T-cell (primary cell): ENCODE measurements around the gene IFT172. TPM values are rescaled to one million over a fixed set of nuclear protein-coding genes. Genes with fewer than 3 reads are reported as not detected.
"Not testable (repeated sequence)": the region's sequence is repeated elsewhere in the genome, so short reads cannot be mapped to it uniquely, and the experiment has no call there.

Experiments used
- ATAC-seq, 4 experiments: fragments of 200-7000 bp in 3 of 4; fragments of 150-1000 bp in 1 of 4; cut with Tn5 transposase; replicated peaks in 1 of 4; 1 replicate in 3 of 4; 2 replicates in 1 of 4; pipeline ENCODE4 v1.10.0; 2021; ENCODE audit warnings: moderate library complexity in 3 of 4, mild to moderate bottlenecking in 2 of 4, moderate number of reproducible peaks in 1 of 4
- CTCF ChIA-PET, 2 donors: fragments of 300-600 bp; sonication (Branson Sonifier 250); formaldehyde crosslinking; loops; one replicate each; lab custom pipeline; 2022; ENCODE audit warnings: antibody characterized with exemption in 2 of 2; lab: Charles Lee
- POLR2A ChIA-PET, 2 donors: fragments of 300-600 bp; sonication (Branson Sonifier 250); formaldehyde crosslinking; loops; one replicate each; lab custom pipeline; 2022; ENCODE audit warnings: antibody characterized with exemption in 2 of 2; lab: Charles Lee
- DNase-seq, 35 experiments: peaks; one replicate each; pipeline versions ENCODE4 v3.0.0 to v3.0.0-alpha.2; 2013 to 2023
- H3K27ac ChIP-seq: one replicate; pipeline ENCODE4 v1.5.1; 2013; ENCODE audit warnings: low read length
- H3K27me3 ChIP-seq, 2 experiments: replicated peaks in 1 of 2; 1 replicate in 1 of 2; 2 replicates in 1 of 2; pipeline versions ENCODE4 v1.6.1 to v1.7.0; 2013; ENCODE audit warnings: low read length in 1 of 2, mixed read lengths in 1 of 2; ENCODE audit not compliant: control insufficient read depth in 2 of 2, insufficient read depth in 2 of 2; ENCODE audit errors: extremely low read depth in 1 of 2
- H3K36me3 ChIP-seq, 2 donors: 1 replicate in 1 of 2; 2 replicates in 1 of 2; pipeline versions ENCODE4 v1.6.1 to v1.7.0; 2013; ENCODE audit warnings: low read length in 1 of 2; ENCODE audit not compliant: control insufficient read depth in 2 of 2, insufficient read depth in 1 of 2; ENCODE audit errors: extremely low read depth in 1 of 2
- H3K4me1 ChIP-seq, 2 experiments: 1 replicate in 1 of 2; 2 replicates in 1 of 2; pipeline versions ENCODE4 v1.6.1 to v1.7.0; 2013; ENCODE audit warnings: low read length in 2 of 2, mixed read lengths in 1 of 2; ENCODE audit not compliant: insufficient read depth in 2 of 2, control insufficient read depth in 1 of 2; ENCODE audit errors: extremely low read depth in 1 of 2
- H3K4me3 ChIP-seq, 2 donors: 1 replicate in 1 of 2; 2 replicates in 1 of 2; pipeline versions ENCODE4 v1.5.1 to v1.7.0; 2013; ENCODE audit warnings: mild to moderate bottlenecking in 2 of 2, low read length in 1 of 2, moderate library complexity in 1 of 2; ENCODE audit not compliant: control insufficient read depth in 1 of 2; ENCODE audit errors: extremely low read depth in 1 of 2
- H3K9me3 ChIP-seq: 2 replicates; pipeline ENCODE4 v1.7.0; 2013
- H3K27ac Mint-ChIP-seq, 2 donors: one replicate each; pipeline ENCODE4 v1.8.0; 2020 to 2021; ENCODE audit warnings: mild to moderate bottlenecking in 2 of 2, mixed read lengths in 2 of 2
- H3K27me3 Mint-ChIP-seq, 2 donors: one replicate each; pipeline ENCODE4 v1.8.0; 2021 to 2022; ENCODE audit warnings: mixed read lengths in 2 of 2
- H3K36me3 Mint-ChIP-seq: one replicate; pipeline ENCODE4 v1.8.0; 2021; ENCODE audit warnings: mixed read lengths
- H3K4me1 Mint-ChIP-seq, 3 donors: one replicate each; pipeline ENCODE4 v1.8.0; 2020 to 2022; ENCODE audit warnings: mixed read lengths in 3 of 3, mild to moderate bottlenecking in 1 of 3
- H3K4me3 Mint-ChIP-seq, 3 donors: one replicate each; pipeline ENCODE4 v1.8.0; 2020 to 2022; ENCODE audit warnings: mild to moderate bottlenecking in 3 of 3, mixed read lengths in 3 of 3, moderate library complexity in 3 of 3
- H3K9me3 Mint-ChIP-seq, 3 donors: one replicate each; pipeline ENCODE4 v1.8.0; 2020 to 2022; ENCODE audit warnings: mixed read lengths in 3 of 3
- WGBS: methylation state at CpG from one replicate; pipeline ENCODE4 v1.1.5; 2013; ENCODE audit warnings: missing lambda C conversion rate; ENCODE audit not compliant: insufficient coverage; 5-methylcytosine and 5-hydroxymethylcytosine counted together
- total RNA-seq, 35 experiments: library from RNA in 6 of 35; stranded (reverse) in 6 of 35; fragments of 120-200 nt in 1 of 35; gene quantifications; one replicate each; pipeline versions ENCODE4 v1.2.1 to v1.2.4 and lab custom pipeline; 2013 to 2026

IFT172 gene
- total RNA-seq, 5 donors from 2014 or later (not counting 1 experiment from before 2014, with no cell fraction given): 14.6 to 25.3 (median 17.3) TPM

DNA sequence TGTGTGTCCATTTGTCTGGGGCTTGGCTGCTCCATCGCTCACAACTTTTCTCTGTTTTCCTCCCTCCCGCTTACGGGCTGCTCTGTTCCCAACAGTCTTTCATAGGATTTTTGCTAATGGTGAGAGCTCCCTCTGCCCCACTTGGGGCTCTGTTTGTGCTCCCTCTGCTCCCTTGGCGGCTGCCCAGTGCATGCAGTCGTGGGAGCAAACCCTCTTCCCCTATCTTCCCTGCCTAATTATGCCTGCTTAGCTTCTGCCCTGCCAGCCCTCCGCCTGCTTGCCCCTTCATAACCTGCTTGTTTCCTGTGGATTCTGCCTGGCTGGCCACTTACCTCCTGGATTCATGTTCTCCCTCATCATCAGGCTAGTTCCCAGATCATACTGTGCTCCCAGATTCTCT lies 53.9 kb downstream of the IFT172 start:
- Mint-ChIP-seq H3K4me3 (no peak overlapping the region), H3K36me3 (peaks cover 67% of the 10 kb centered on the region), H3K9me3 (no peaks in the 10 kb centered on the region), H3K27ac (peak overlapping the region in 1 of 2 donors; percentile 37), H3K27me3 (no peaks in the 10 kb centered on the region), H3K4me1 (peaks cover 31 to 35% (median 31%) of the 10 kb centered on the region in 3 donors)
- Histone ChIP-seq H3K27ac (no peak overlapping the region), H3K4me3 (no peak overlapping the region), H3K9me3 (no peaks in the 10 kb centered on the region), H3K36me3 (peaks cover 11 to 74% of the 10 kb centered on the region in 2 donors), H3K27me3 (no peaks in the 10 kb centered on the region), H3K4me1 (peaks cover 5 to 18% of the 10 kb centered on the region in 2 experiments)
- ATAC-seq (no peak), DNase-seq (no peak)
- WGBS: 96% methylated on average over 5 of the region's 6 CpGs
- POLR2A ChIA-PET: no interaction called here
- CTCF ChIA-PET: no interaction called here

DNA sequence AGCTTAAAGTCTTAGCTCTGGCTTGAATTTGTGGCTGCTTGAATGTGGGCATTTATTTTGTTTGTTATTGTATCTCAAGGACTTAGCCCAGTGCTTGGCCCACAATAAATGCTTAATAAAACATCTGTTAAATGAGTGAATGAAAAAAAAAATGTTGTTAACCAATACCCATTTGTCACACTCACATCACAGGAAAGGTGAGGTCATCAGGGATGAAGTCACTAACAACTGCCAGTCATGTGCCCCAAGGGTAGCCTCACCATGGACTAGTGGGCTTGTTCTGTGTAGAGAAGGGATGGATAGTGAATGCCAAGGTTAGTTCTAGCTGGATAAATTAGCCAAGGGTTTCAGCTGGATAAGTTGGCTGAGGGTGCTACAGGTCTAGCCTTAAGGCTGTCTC lies 58.1 kb downstream of the IFT172 start:
- no peak overlapping the region for H3K4me3 ChIP-seq
- peak in 2 of 35 experiments; percentile 10 to 53 for DNase-seq
- POLR2A ChIA-PET: interaction anchor here in 1 of 2 donors (1.5 kb wide), 1 partner anchor 10 kb away, joined by 3 read pairs; no protein-coding TSS in a partner anchor
- peaks cover 14 to 38% of the 10 kb centered on the region in 2 experiments for H3K4me1 ChIP-seq
- H3K27me3 ChIP-seq: no peaks in the 10 kb centered on the region
- peaks cover 51 to 57% (median 52%) of the 10 kb centered on the region in 3 donors for H3K4me1 Mint-ChIP-seq
- H3K36me3 ChIP-seq: peaks cover 9 to 35% of the 10 kb centered on the region in 2 donors
- CTCF ChIA-PET: interaction anchor here in 1 of 2 donors (0.7 kb wide), 1 partner anchor 55 kb away, joined by 3 read pairs; no protein-coding TSS in a partner anchor
- peaks cover 38% of the 10 kb centered on the region for H3K36me3 Mint-ChIP-seq
- H3K9me3 Mint-ChIP-seq: no peaks in the 10 kb centered on the region
- H3K9me3 ChIP-seq: no peaks in the 10 kb centered on the region
- peak overlapping the region; percentile 44 to 57 for H3K27ac Mint-ChIP-seq
- ATAC-seq: no peak
- H3K27ac ChIP-seq: no peak overlapping the region
- H3K4me3 Mint-ChIP-seq: peak overlapping the region; percentile 51 to 65 (median 55)
- no peaks in the 10 kb centered on the region for H3K27me3 Mint-ChIP-seq

DNA sequence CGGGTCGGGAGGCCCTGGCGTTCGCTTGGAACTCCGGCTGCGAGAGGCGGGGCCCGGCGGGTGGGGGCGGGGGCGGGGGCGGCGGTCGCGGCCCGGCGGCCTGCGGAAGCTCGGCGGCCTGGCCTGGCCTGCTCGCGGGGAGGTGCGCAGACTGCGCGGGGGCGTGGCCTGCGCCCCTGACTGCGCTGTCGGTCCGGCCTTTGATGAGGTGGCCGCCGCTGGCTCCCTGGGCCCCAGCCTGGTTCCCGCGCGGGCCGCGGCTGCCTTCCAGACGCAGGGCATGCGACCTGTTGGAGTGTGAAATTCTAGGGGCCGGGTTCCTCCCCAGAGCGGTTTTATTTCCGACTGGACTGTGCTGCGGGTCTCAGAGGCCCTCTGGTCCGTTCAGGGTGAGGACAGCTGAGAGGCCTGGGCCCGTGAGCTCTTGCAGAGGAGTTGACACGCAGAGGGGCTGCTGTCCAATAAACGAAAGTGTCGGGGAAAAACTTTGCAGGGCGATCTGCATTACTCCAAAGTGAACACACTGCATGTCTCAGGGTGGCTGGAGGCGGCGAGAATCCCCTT lies 60.5 kb downstream of the IFT172 start:
- H3K27ac Mint-ChIP-seq: peak overlapping the region; percentile 95 to 96
- no peaks in the 10 kb centered on the region for H3K27me3 Mint-ChIP-seq
- no peaks in the 10 kb centered on the region for H3K9me3 Mint-ChIP-seq
- WGBS: under 1% methylated on average over 46 of the region's 51 CpGs
- H3K4me3 ChIP-seq: peak overlapping the region; percentile 75 to 94
- ATAC-seq: peak; percentile 62 to 77 (median 76)
- H3K36me3 Mint-ChIP-seq: peaks cover 15% of the 10 kb centered on the region
- H3K4me3 Mint-ChIP-seq: peak overlapping the region; percentile 97 to 98 (median 98)
- no peaks in the 10 kb centered on the region for H3K9me3 ChIP-seq
- peaks cover 47 to 51% (median 48%) of the 10 kb centered on the region in 3 donors for H3K4me1 Mint-ChIP-seq
- H3K27ac ChIP-seq: peak overlapping the region; percentile 88
- peaks cover 3 to 12% of the 10 kb centered on the region in 2 donors for H3K36me3 ChIP-seq
- peaks cover 14 to 38% of the 10 kb centered on the region in 2 experiments for H3K4me1 ChIP-seq
- DNase-seq: peak in 34 of 35 experiments; percentile 11 to 81 (median 45)
- ChIA-PET CTCF (interaction anchor here (0.6 to 2.4 kb wide), 4 partner anchors 17 to 255 kb away, joined by 3 to 10 read pairs (median 3); partner anchors contain the start of gene PPM1G (in 1 of the 2)), POLR2A (interaction anchor here in 1 of 2 donors (1.2 kb wide), 1 partner anchor 19 kb away, joined by 3 read pairs; the partner anchor contains the start of gene PPM1G)
- no peaks in the 10 kb centered on the region for H3K27me3 ChIP-seq

DNA sequence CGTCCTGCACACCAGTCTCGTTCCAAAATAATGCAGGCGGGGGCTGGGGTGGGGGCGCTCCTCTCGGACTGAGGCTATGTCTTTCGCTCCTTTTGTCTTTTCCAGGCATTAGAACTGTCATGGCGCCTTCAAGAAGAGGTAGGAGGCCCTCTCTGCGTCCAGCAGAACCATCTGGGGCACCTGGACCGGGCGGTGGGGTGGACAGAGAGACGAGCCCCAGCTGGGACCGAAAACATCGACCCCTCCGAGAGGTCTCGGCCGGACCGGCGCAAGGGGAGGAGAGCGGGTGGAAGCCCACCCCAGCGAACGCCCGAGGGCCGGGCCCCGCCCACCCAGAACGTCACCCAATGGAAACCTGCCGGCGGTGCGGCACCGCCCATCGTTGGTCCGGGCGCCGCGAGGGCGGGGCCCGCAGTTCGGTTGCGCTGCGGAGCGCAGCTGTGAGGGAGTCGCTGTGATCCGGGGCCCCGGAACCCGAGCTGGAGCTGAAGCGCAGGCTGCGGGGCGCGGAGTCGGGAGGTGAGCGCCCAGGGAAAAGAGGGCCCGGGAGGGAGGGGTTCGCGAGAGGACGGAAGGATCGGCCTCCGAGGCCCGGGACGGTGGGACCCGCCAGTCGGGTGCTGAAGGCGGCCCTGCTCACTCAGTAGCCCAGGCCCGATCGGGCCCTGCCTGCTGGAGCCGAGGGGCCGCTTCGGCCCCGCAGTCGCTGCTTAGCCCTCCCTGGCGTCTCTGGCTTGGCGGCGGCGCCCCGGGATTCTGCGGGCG lies 61.1 kb downstream of the IFT172 start, which contains the start of gene NRBP1:
Gene NRBP1, plus strand, starts transcription at position 419 of the 765 bp plus-strand sequence. CDS start 4,643 bp downstream, outside the sequence.
- ATAC-seq (peak; percentile 92 to 97 (median 94)), DNase-seq (peak; percentile 76 to 95 (median 87))
- Histone ChIP-seq H3K9me3 (no peaks in the 10 kb centered on the region), H3K27ac (peak within 1 kb of the TSS; percentile 88), H3K4me3 (peak within 1 kb of the TSS; percentile 75 to 94), H3K36me3 (peaks cover 3 to 5% of the 10 kb centered on the region in 2 donors), H3K27me3 (no peaks in the 10 kb centered on the region), H3K4me1 (peaks cover 14 to 38% of the 10 kb centered on the region in 2 experiments)
- H3K9me3 Mint-ChIP-seq: no peaks in the 10 kb centered on the region
- ChIA-PET POLR2A (interaction anchor here (0.7 to 0.8 kb wide), 3 partner anchors 10 to 61 kb away, joined by 3 to 4 read pairs (median 4); partner anchors contain the start of gene IFT172 (in 1 of the 2)), CTCF (interaction anchor here in 1 of 2 donors (1.1 to 2.4 kb wide), 2 partner anchors 19 to 255 kb away, joined by 3 to 10 read pairs; partner anchors contain the start of gene PPM1G)
- peaks cover 40 to 44% (median 44%) of the 10 kb centered on the region in 3 donors for H3K4me1 Mint-ChIP-seq
- peak within 1 kb of the TSS; percentile 97 to 98 (median 98) for H3K4me3 Mint-ChIP-seq
- peaks cover 8% of the 10 kb centered on the region for H3K36me3 Mint-ChIP-seq
- H3K27me3 Mint-ChIP-seq: no peaks in the 10 kb centered on the region
- WGBS: under 1% methylated on average over 67 of the region's 75 CpGs
- peak within 1 kb of the TSS; percentile 98 for H3K27ac Mint-ChIP-seq

DNA sequence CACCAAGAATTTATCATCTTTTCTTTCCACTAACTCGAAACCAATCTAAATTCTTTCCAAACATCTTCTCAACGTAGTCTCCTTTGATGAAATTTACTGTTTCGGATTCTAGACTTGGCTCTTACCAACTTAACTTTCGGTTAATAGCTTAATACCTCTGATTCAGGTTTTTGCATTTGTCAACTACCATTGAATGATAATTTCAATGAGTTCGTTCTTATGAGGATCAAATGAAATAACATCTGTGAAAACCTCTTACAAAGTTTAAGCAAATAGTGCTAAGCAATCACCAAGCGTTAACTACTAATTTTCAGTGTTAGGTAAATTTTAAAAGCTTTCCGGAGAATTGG lies 61.7 kb downstream of the IFT172 start:
- peak overlapping the region; percentile 98 for H3K27ac Mint-ChIP-seq
- H3K4me1 Mint-ChIP-seq: peaks cover 36 to 39% (median 38%) of the 10 kb centered on the region in 3 donors
- WGBS: 100% methylated on average over 1 of the region's 7 CpGs
- DNase-seq (no peak), ATAC-seq (no peak)
- Histone ChIP-seq H3K27ac (peak overlapping the region; percentile 83), H3K36me3 (no peaks in the 10 kb centered on the region), H3K27me3 (no peaks in the 10 kb centered on the region), H3K4me1 (peaks cover 14 to 35% of the 10 kb centered on the region in 2 experiments), H3K4me3 (peak overlapping the region; percentile 73 to 94), H3K9me3 (no peaks in the 10 kb centered on the region)
- CTCF ChIA-PET: no interaction called here
- POLR2A ChIA-PET: interaction anchor here (0.6 to 0.8 kb wide), 4 partner anchors 10 to 62 kb away, joined by 3 to 4 read pairs (median 4); partner anchors contain the start of gene IFT172 (in 1 of the 2)
- no peaks in the 10 kb centered on the region for H3K9me3 Mint-ChIP-seq
- no peaks in the 10 kb centered on the region for H3K27me3 Mint-ChIP-seq
- peaks cover 4% of the 10 kb centered on the region for H3K36me3 Mint-ChIP-seq
- H3K4me3 Mint-ChIP-seq: peak overlapping the region; percentile 97 to 98 (median 98)

DNA sequence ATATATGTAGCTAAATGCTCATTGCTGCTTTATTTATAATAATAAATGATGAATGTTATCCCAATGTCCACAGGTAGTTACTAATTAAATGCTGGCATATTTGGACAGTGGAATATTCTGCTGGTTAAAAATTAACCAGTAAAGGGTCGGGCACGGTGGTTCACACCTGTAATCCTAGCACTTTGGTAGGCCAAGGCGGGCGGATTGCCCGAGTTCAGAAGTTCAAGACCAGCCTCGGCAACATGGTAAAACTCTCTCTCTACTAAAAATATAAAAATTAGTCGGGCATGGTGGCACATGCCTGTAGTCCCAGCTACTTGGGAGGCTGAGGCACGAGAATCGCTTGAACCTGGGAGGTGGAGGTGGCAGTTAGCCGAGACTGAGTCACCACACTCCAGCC lies 64.5 kb downstream of the IFT172 start:
- CTCF ChIA-PET, H3K27me3 ChIP-seq, H3K9me3 Mint-ChIP-seq, H3K27ac Mint-ChIP-seq, H3K4me3 Mint-ChIP-seq, POLR2A ChIA-PET, H3K27ac ChIP-seq, DNase-seq, ATAC-seq, H3K9me3 ChIP-seq, H3K27me3 Mint-ChIP-seq, H3K4me3 ChIP-seq, H3K36me3 ChIP-seq, H3K36me3 Mint-ChIP-seq: not testable (repeated sequence)
- peaks cover 8 to 14% of the 10 kb centered on the region in 2 experiments for H3K4me1 ChIP-seq
- WGBS: 97% methylated on average over 4 of the region's 10 CpGs
- H3K4me1 Mint-ChIP-seq: peaks cover 14 to 16% (median 15%) of the 10 kb centered on the region in 3 donors
